ENCODE measurements around the gene CFAP251. TPM values are rescaled to one million over a fixed set of nuclear protein-coding genes. Genes with fewer than 3 reads are reported as not detected.
A peak's percentile ranks its signal among the peaks of the same experiment; 100 is the strongest.
"Not testable (repeated sequence)": the region's sequence is repeated elsewhere in the genome, so short reads cannot be mapped to it uniquely, and the experiment has no call there.

CFAP251 gene
- total RNA-seq, 1 experiment from 2014 or later = 17.9 TPM

GRCh38 chr12:121876080-121876447 is 42.3 kb upstream of the CFAP251 start:
- not testable (repeated sequence) for H4K20me1 ChIP-seq (ENCODE audit: insufficient read depth, low read depth, low read length); H3K9me2 ChIP-seq (replicated peaks; ENCODE audit: insufficient read depth, low read length); H3K9me3 ChIP-seq (ENCODE audit: low read length); H3K79me2 ChIP-seq (ENCODE audit: low read length); H3K4me2 ChIP-seq (ENCODE audit: low read depth, low read length, poor library complexity, severe bottlenecking); H3K9ac ChIP-seq (ENCODE audit: low read length); DNase-seq; H3K4me1 ChIP-seq (ENCODE audit: low read length); H3K36me3 ChIP-seq (ENCODE audit: insufficient read depth, low read length); H3K27me3 ChIP-seq (ENCODE audit: low read length); H2AFZ ChIP-seq (ENCODE audit: low read length); H3K27ac ChIP-seq (ENCODE audit: low read length); H3K4me3 ChIP-seq (ENCODE audit: low read length)

- H3K9me3 ChIP-seq (ENCODE audit: low read length) = no peaks in the 10 kb centered on the region
- no peaks in the 10 kb centered on the region for H3K79me2 ChIP-seq (ENCODE audit: low read length)
- no peak overlapping the region for H3K27ac ChIP-seq (ENCODE audit: low read length)
- no peak overlapping the region for H3K4me3 ChIP-seq (ENCODE audit: low read length)
- H3K9ac ChIP-seq (ENCODE audit: low read length) = no peak overlapping the region
- no peak overlapping the region for H2AFZ ChIP-seq (ENCODE audit: low read length)
- H3K4me2 ChIP-seq (ENCODE audit: low read depth, low read length, poor library complexity, severe bottlenecking) = no peak overlapping the region
- no peaks in the 10 kb centered on the region for H4K20me1 ChIP-seq (ENCODE audit: insufficient read depth, low read depth, low read length)
- H3K27me3 ChIP-seq (ENCODE audit: low read length) = no peaks in the 10 kb centered on the region
- H3K36me3 ChIP-seq (ENCODE audit: insufficient read depth, low read length) = no peaks in the 10 kb centered on the region
- DNase-seq = no peak
- H3K4me1 ChIP-seq (ENCODE audit: low read length) = peaks cover 8% of the 10 kb centered on the region
- H3K9me2 ChIP-seq (replicated peaks; ENCODE audit: insufficient read depth, low read length) = no peaks in the 10 kb centered on the region
These were observed 35.1 kb upstream of the CFAP251 start for GRCh38 chr12:121883315-121883660.

GRCh38 chr12:121885129-121885528 is 33.3 kb upstream of the CFAP251 start:
- not testable (repeated sequence) for H4K20me1 ChIP-seq (ENCODE audit: insufficient read depth, low read depth, low read length); H3K36me3 ChIP-seq (ENCODE audit: insufficient read depth, low read length); H3K9me2 ChIP-seq (replicated peaks; ENCODE audit: insufficient read depth, low read length); H3K9me3 ChIP-seq (ENCODE audit: low read length); H3K27me3 ChIP-seq (ENCODE audit: low read length); H3K4me2 ChIP-seq (ENCODE audit: low read depth, low read length, poor library complexity, severe bottlenecking); H3K4me3 ChIP-seq (ENCODE audit: low read length); H2AFZ ChIP-seq (ENCODE audit: low read length); H3K27ac ChIP-seq (ENCODE audit: low read length); H3K9ac ChIP-seq (ENCODE audit: low read length)
- Histone ChIP-seq H3K79me2 (ENCODE audit: low read length) (peaks cover 12% of the 10 kb centered on the region), H3K4me1 (ENCODE audit: low read length) (peaks cover 19% of the 10 kb centered on the region)
- DNase-seq = peak; percentile 35

- Histone ChIP-seq H3K9ac (ENCODE audit: low read length) (peak overlapping the region; percentile 66), H3K36me3 (ENCODE audit: insufficient read depth, low read length) (peaks cover 4% of the 10 kb centered on the region; the same call in 1 of the 2 replicates), H3K9me3 (ENCODE audit: low read length) (no peaks in the 10 kb centered on the region), H3K4me2 (ENCODE audit: low read depth, low read length, poor library complexity, severe bottlenecking) (peak overlapping the region; percentile 71), H3K9me2 (replicated peaks; ENCODE audit: insufficient read depth, low read length) (no peaks in the 10 kb centered on the region), H3K27ac (ENCODE audit: low read length) (no peak overlapping the region), H4K20me1 (ENCODE audit: insufficient read depth, low read depth, low read length) (no peaks in the 10 kb centered on the region), H3K4me3 (ENCODE audit: low read length) (peak overlapping the region; percentile 80), H3K27me3 (ENCODE audit: low read length) (no peaks in the 10 kb centered on the region), H2AFZ (ENCODE audit: low read length) (peak overlapping the region; percentile 85), H3K79me2 (ENCODE audit: low read length) (peaks cover 34% of the 10 kb centered on the region), H3K4me1 (ENCODE audit: low read length) (peaks cover 36% of the 10 kb centered on the region)
- DNase-seq = no peak
These were observed 30.3 kb upstream of the CFAP251 start for GRCh38 chr12:121888083-121888477.

GRCh38 chr12:121888478-121889273 is 29.7 kb upstream of the CFAP251 start, which contains the start of gene PSMD9:
PSMD9 (plus strand) TSS chr12:121888790; CDS start chr12:121888857, 67 bp downstream.
- Histone ChIP-seq H3K9ac (ENCODE audit: low read length) (peak within 1 kb of the TSS; percentile 82), H3K27ac (ENCODE audit: low read length) (peak within 1 kb of the TSS; percentile 86), H3K4me3 (ENCODE audit: low read length) (peak within 1 kb of the TSS; percentile 80), H3K79me2 (ENCODE audit: low read length) (peaks cover 40% of the 10 kb centered on the region), H3K9me2 (replicated peaks; ENCODE audit: insufficient read depth, low read length) (no peaks in the 10 kb centered on the region), H3K4me2 (ENCODE audit: low read depth, low read length, poor library complexity, severe bottlenecking) (peak within 1 kb of the TSS; percentile 71), H3K27me3 (ENCODE audit: low read length) (no peaks in the 10 kb centered on the region), H2AFZ (ENCODE audit: low read length) (peak within 1 kb of the TSS; percentile 85), H3K4me1 (ENCODE audit: low read length) (peaks cover 42% of the 10 kb centered on the region), H3K9me3 (ENCODE audit: low read length) (no peaks in the 10 kb centered on the region), H3K36me3 (ENCODE audit: insufficient read depth, low read length) (peaks cover 4% of the 10 kb centered on the region; the same call in 1 of the 2 replicates), H4K20me1 (ENCODE audit: insufficient read depth, low read depth, low read length) (0 out of 2 replicates have a peak, but pooled peaks cover 2% of the 10 kb centered on the region)
- DNase-seq = peak; percentile 99

GRCh38 chr12:121889274-121889624 is 29.1 kb upstream of the CFAP251 start:
- Histone ChIP-seq H3K27me3 (ENCODE audit: low read length) (no peaks in the 10 kb centered on the region), H3K9ac (ENCODE audit: low read length) (peak overlapping the region; percentile 82), H3K4me2 (ENCODE audit: low read depth, low read length, poor library complexity, severe bottlenecking) (peak overlapping the region; percentile 71), H3K4me3 (ENCODE audit: low read length) (peak overlapping the region; percentile 80), H3K9me2 (replicated peaks; ENCODE audit: insufficient read depth, low read length) (no peaks in the 10 kb centered on the region), H3K27ac (ENCODE audit: low read length) (peak overlapping the region; percentile 86), H3K4me1 (ENCODE audit: low read length) (peaks cover 48% of the 10 kb centered on the region), H3K9me3 (ENCODE audit: low read length) (no peaks in the 10 kb centered on the region), H4K20me1 (ENCODE audit: insufficient read depth, low read depth, low read length) (0 out of 2 replicates have a peak, but pooled peaks cover 7% of the 10 kb centered on the region), H2AFZ (ENCODE audit: low read length) (peak overlapping the region; percentile 23; the same call in 1 of the 2 replicates), H3K36me3 (ENCODE audit: insufficient read depth, low read length) (peaks cover 4% of the 10 kb centered on the region; the same call in 1 of the 2 replicates), H3K79me2 (ENCODE audit: low read length) (peaks cover 46% of the 10 kb centered on the region)
- no peak for DNase-seq

- H3K4me2 ChIP-seq (ENCODE audit: low read depth, low read length, poor library complexity, severe bottlenecking) = peak overlapping the region; percentile 71
- H3K36me3 ChIP-seq (ENCODE audit: insufficient read depth, low read length); H2AFZ ChIP-seq (ENCODE audit: low read length); H4K20me1 ChIP-seq (ENCODE audit: insufficient read depth, low read depth, low read length); H3K9me3 ChIP-seq (ENCODE audit: low read length); H3K27me3 ChIP-seq (ENCODE audit: low read length); H3K9me2 ChIP-seq (replicated peaks; ENCODE audit: insufficient read depth, low read length): not testable (repeated sequence)
- peaks cover 50% of the 10 kb centered on the region for H3K79me2 ChIP-seq (ENCODE audit: low read length)
- H3K4me3 ChIP-seq (ENCODE audit: low read length) = peak overlapping the region; percentile 80
- H3K9ac ChIP-seq (ENCODE audit: low read length) = peak overlapping the region; percentile 82
- peak; percentile 49 for DNase-seq
- peaks cover 49% of the 10 kb centered on the region for H3K4me1 ChIP-seq (ENCODE audit: low read length)
- peak overlapping the region; percentile 86 for H3K27ac ChIP-seq (ENCODE audit: low read length)
These were observed 28.7 kb upstream of the CFAP251 start for GRCh38 chr12:121889661-121890060.

GRCh38 chr12:121892673-121893561 is 25.5 kb upstream of the CFAP251 start:
- Histone ChIP-seq H2AFZ (ENCODE audit: low read length) (no peak overlapping the region), H3K36me3 (ENCODE audit: insufficient read depth, low read length) (peaks cover 20% of the 10 kb centered on the region; the same call in 1 of the 2 replicates), H3K4me3 (ENCODE audit: low read length) (no peak overlapping the region), H3K9me2 (replicated peaks; ENCODE audit: insufficient read depth, low read length) (no peaks in the 10 kb centered on the region), H3K27me3 (ENCODE audit: low read length) (no peaks in the 10 kb centered on the region), H3K9me3 (ENCODE audit: low read length) (no peaks in the 10 kb centered on the region), H3K79me2 (ENCODE audit: low read length) (peaks cover 58% of the 10 kb centered on the region), H3K4me2 (ENCODE audit: low read depth, low read length, poor library complexity, severe bottlenecking) (no peak overlapping the region), H3K9ac (ENCODE audit: low read length) (peak overlapping the region; percentile 14; the same call in 1 of the 2 replicates), H3K27ac (ENCODE audit: low read length) (no peak overlapping the region; the same call in 1 of the 2 replicates), H4K20me1 (ENCODE audit: insufficient read depth, low read depth, low read length) (0 out of 2 replicates have a peak, but pooled peaks cover 8% of the 10 kb centered on the region), H3K4me1 (ENCODE audit: low read length) (peaks cover 44% of the 10 kb centered on the region)
- peak; percentile 33 for DNase-seq
